Common myeloid progenitor, CD34-positive (primary cell): ENCODE data around the gene ELAVL3.
"Not testable (repeated sequence)": the region's sequence is repeated elsewhere in the genome, so short reads cannot be mapped to it uniquely, and the experiment has no call there.

ENCODE experiments used
- CTCF ChIA-PET: fragments of 350-600 bp; sonication (Branson Sonifier 250); formaldehyde crosslinking; loops from one replicate; lab custom pipeline; 2021; ENCODE audit warnings: antibody characterized with exemption; lab: Charles Lee
- POLR2A ChIA-PET: fragments of 350-600 bp; sonication (Branson Sonifier 250); formaldehyde crosslinking; loops from one replicate; lab custom pipeline; 2021; ENCODE audit warnings: antibody characterized with exemption; lab: Charles Lee
- DNase-seq, 3 donors: peaks; one replicate each; pipeline versions ENCODE4 v3.0.0 to v3.0.0-alpha.2; 2013
- H3K27ac ChIP-seq, 2 experiments: 1 replicate in 1 of 2; 2 replicates in 1 of 2; pipeline ENCODE4 v1.7.0; 2013; ENCODE audit warnings: inconsistent platforms in 2 of 2, low read length in 2 of 2, mild to moderate bottlenecking in 2 of 2, low read depth in 1 of 2, moderate library complexity in 1 of 2; ENCODE audit not compliant: severe bottlenecking in 2 of 2, insufficient read depth in 1 of 2, poor library complexity in 1 of 2
- H3K27me3 ChIP-seq, 5 experiments: replicated peaks in 2 of 5; 1 replicate in 3 of 5; 2 replicates in 2 of 5; pipeline versions ENCODE4 v1.6.1 to v1.7.0; 2013; ENCODE audit warnings: low read length in 4 of 5, mild to moderate bottlenecking in 2 of 5, moderate library complexity in 2 of 5, inconsistent platforms in 1 of 5; ENCODE audit not compliant: insufficient read depth in 5 of 5, control insufficient read depth in 4 of 5
- H3K36me3 ChIP-seq, 4 experiments: 1 replicate in 2 of 4; 2 replicates in 2 of 4; pipeline versions ENCODE4 v1.6.1 to v1.7.0; 2013; ENCODE audit warnings: low read length in 3 of 4, control low read depth in 1 of 4, mild to moderate bottlenecking in 1 of 4; ENCODE audit not compliant: control insufficient read depth in 4 of 4, insufficient read depth in 4 of 4
- H3K4me1 ChIP-seq, 4 experiments: 1 replicate in 3 of 4; 2 replicates in 1 of 4; pipeline versions ENCODE4 v1.6.1 to v1.7.1; 2013; ENCODE audit warnings: low read length in 3 of 4, mild to moderate bottlenecking in 3 of 4, control low read depth in 1 of 4, inconsistent platforms in 1 of 4, moderate library complexity in 1 of 4; ENCODE audit not compliant: control insufficient read depth in 4 of 4, insufficient read depth in 4 of 4; ENCODE audit errors: control extremely low read depth in 1 of 4
- H3K4me3 ChIP-seq, 7 experiments: 1 replicate in 4 of 7; 2 replicates in 3 of 7; pipeline versions ENCODE4 v1.5.1 to v1.7.0; 2013; ENCODE audit warnings: mild to moderate bottlenecking in 7 of 7, low read length in 6 of 7, moderate library complexity in 6 of 7, inconsistent platforms in 2 of 7, low read depth in 2 of 7, control low read depth in 1 of 7; ENCODE audit not compliant: insufficient read depth in 4 of 7, control insufficient read depth in 1 of 7; ENCODE audit errors: extremely low read depth in 1 of 7
- H3K9me3 ChIP-seq, 5 experiments: 1 replicate in 4 of 5; 2 replicates in 1 of 5; pipeline versions ENCODE4 v1.6.1 to v1.7.1; 2013; ENCODE audit warnings: low read length in 4 of 5, mild to moderate bottlenecking in 2 of 5, inconsistent platforms in 1 of 5, low read depth in 1 of 5, moderate library complexity in 1 of 5; ENCODE audit not compliant: control insufficient read depth in 4 of 5, insufficient read depth in 2 of 5; ENCODE audit errors: control extremely low read depth in 1 of 5
- WGBS: methylation state at CpG from one replicate; pipeline ENCODE4 v1.1.5; 2013; ENCODE audit not compliant: insufficient coverage; 5-methylcytosine and 5-hydroxymethylcytosine counted together

ELAVL3 gene

DNA sequence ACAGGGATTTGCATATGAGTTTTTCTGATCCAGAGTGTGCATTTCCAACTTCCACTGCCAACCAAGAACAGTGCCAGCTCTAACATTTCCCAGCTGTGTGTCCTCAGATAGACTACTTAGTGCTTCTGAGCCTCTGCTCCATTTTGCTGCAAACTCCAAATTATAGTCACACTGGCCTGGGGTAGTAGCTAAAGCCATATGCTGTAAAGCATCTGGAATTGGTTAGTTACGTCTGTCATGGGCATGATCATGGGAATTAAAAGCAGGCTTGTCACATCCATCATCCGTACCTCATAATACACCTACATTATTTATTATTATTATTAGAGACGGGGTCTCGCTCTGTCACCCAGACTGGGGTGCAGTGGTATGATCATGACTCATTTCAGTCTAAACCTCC, 7.1 kb downstream of the ELAVL3 start:
- no peak for DNase-seq
- Histone ChIP-seq H3K27me3 (peaks cover 2 to 26% (median 14%) of the 10 kb centered on the region in 5 experiments), H3K4me3 (no peak overlapping the region), H3K36me3 (no peaks in the 10 kb centered on the region), H3K27ac (no peak overlapping the region), H3K9me3 (no peaks in the 10 kb centered on the region), H3K4me1 (no peaks in the 10 kb centered on the region)
- 88% methylated on average over 2 of the region's 4 CpGs for WGBS
- ChIA-PET POLR2A (no interaction called here), CTCF (no interaction called here)

GRCh38 chr19:11468266-11468845, 12.5 kb downstream of the ELAVL3 start:
- H3K27me3 ChIP-seq, H3K4me1 ChIP-seq, H3K27ac ChIP-seq, H3K4me3 ChIP-seq, H3K9me3 ChIP-seq, DNase-seq, H3K36me3 ChIP-seq, POLR2A ChIA-PET: not testable (repeated sequence)
- 90% methylated on average over 6 of the region's 8 CpGs for WGBS
- CTCF ChIA-PET, result interaction anchor here (0.6 to 1.6 kb wide), 5 partner anchors 9 to 87 kb away, joined by 3 to 11 read pairs (median 3); no protein-coding TSS in a partner anchor

DNA sequence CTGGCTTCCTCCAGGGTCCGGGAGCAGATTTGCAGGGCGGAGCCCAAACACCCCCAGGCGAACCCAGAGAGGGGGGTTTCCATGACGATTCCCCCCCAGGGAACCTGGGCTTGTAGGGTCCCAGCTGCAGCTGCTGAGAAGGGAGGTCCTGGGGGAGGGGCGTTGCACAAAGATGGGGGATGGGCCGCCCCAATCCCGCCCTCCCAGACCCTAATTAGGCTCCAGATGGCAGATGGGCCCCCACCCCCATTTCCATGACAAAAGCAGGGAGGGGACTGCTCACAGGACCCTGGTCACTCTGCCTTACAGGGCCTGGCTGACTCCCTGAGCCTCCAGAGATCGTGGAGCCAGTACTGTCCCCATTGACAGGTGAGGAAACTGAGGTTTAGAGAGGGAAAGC, 15.2 kb downstream of the ELAVL3 start:
- ChIA-PET POLR2A (no interaction called here), CTCF (no interaction called here)
- Histone ChIP-seq H3K27me3 (peaks cover 0 to under 1% (median 0%) of the 10 kb centered on the region in 5 experiments), H3K9me3 (no peaks in the 10 kb centered on the region), H3K27ac (no peak overlapping the region), H3K36me3 (no peaks in the 10 kb centered on the region), H3K4me3 (no peak overlapping the region), H3K4me1 (no peaks in the 10 kb centered on the region)
- DNase-seq, result no peak
- 50% methylated on average over 6 of the region's 8 CpGs for WGBS

DNA sequence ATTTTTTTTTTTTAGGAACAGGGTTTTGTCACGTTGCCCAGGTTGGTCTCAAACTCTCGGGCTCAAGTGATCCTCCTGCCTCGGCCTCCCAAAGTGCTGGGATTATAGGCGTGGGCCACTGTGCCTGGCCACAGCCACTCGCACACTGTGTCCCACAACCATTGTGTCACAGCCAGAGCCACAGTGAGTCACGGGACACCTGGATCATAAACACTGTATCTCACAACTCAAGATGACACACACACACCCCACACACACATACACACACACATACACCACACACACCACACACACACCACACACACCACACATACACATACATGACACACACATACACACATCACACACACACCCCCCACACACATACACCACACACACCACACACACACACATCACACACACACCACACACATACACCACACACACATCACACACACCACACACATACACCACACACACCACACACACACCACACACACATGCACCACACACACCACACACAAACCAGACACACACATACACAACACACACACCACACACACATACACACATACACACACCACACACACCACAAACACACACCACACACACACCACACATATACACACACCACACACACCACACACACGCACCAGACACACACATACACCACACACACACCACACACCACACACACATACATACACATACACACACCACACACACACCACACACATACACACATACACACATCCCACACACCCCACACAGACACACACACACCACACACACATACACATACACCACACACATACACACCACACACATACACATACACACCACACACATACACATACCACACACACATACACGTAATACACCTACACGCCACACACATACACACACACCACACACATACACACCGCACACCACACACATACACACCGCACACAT, 16.2 kb downstream of the ELAVL3 start:
- no peaks in the 10 kb centered on the region for H3K9me3 ChIP-seq
- WGBS, result 90% methylated on average over 10 of the region's 11 CpGs
- H3K36me3 ChIP-seq, result no peaks in the 10 kb centered on the region
- peaks cover 0 to 4% (median 0%) of the 10 kb centered on the region in 5 experiments for H3K27me3 ChIP-seq
- ChIA-PET CTCF (no interaction called here), POLR2A (no interaction called here)
- DNase-seq, result peak in 1 of 3 donors; percentile 41
- H3K4me3 ChIP-seq, result no peak overlapping the region
- H3K4me1 ChIP-seq, result no peaks in the 10 kb centered on the region
- no peak overlapping the region for H3K27ac ChIP-seq

DNA sequence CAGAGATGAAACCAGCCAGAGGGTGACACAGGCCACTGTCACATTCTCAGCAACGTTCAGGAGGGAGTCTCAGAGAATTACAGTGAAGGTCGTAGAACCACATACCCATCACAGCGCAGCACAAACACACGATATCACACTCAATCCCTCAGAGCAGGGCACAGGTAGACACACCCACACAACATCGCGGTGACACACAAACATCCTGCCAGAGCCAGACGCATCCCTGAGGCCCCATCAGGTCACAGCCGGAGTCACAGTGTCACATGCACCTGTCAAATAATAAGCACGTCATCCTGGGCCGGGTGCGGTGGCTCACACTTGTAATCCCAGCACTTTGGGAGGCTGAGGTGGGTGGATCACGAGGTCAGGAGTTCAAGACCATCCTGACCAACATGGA, 17.5 kb downstream of the ELAVL3 start:
- Histone ChIP-seq H3K4me1 (no peaks in the 10 kb centered on the region), H3K4me3 (no peak overlapping the region), H3K27me3 (peaks cover 0 to 4% (median 0%) of the 10 kb centered on the region in 5 experiments), H3K36me3 (no peaks in the 10 kb centered on the region), H3K9me3 (no peaks in the 10 kb centered on the region), H3K27ac (no peak overlapping the region)
- ChIA-PET CTCF (no interaction called here), POLR2A (no interaction called here)
- no peak for DNase-seq
- WGBS, result 95% methylated on average over 9 of the region's 12 CpGs

GRCh38 chr19:11461453-11461852, 19.4 kb downstream of the ELAVL3 start:
- CTCF ChIA-PET, result no interaction called here
- Histone ChIP-seq H3K27me3 (peaks cover 0 to 4% (median 0%) of the 10 kb centered on the region in 5 experiments), H3K36me3 (no peaks in the 10 kb centered on the region), H3K9me3 (no peaks in the 10 kb centered on the region), H3K4me1 (no peaks in the 10 kb centered on the region), H3K27ac (no peak overlapping the region), H3K4me3 (no peak overlapping the region)
- DNase-seq, result no peak
- POLR2A ChIA-PET, result no interaction called here
- 60% methylated on average over 1 of the region's 2 CpGs for WGBS

DNA sequence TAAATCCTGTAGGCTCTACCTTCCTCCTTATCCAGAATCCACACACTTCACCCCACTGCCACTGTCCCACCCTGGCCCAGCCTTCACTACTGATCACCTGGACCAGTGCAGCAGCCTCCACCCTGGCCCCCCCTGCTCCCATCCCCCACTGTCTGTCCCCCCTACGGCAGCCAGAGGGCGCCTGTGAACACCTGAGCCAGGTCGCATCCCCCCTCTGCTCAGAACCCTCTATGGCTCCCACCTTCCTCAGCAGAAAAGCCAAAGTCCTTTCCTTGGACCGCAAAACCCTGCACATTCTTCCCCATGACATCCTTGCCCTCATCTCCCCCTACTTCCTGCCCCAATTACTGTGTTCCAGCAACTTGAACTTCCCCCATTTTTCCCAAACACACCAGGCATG, 20.6 kb downstream of the ELAVL3 start:
- CTCF ChIA-PET, result interaction anchor here (1.4 to 1.5 kb wide), 2 partner anchors 7 to 10 kb away, joined by 3 read pairs; no protein-coding TSS in a partner anchor
- no peaks in the 10 kb centered on the region for H3K9me3 ChIP-seq
- POLR2A ChIA-PET, result no interaction called here

More for the DNA sequence above, 20.6 kb downstream of the ELAVL3 start:
- WGBS, result 88% methylated on average over 1 of the region's 4 CpGs
- no peak overlapping the region for H3K27ac ChIP-seq
- DNase-seq, result no peak
- no peaks in the 10 kb centered on the region for H3K36me3 ChIP-seq
- H3K4me1 ChIP-seq, result no peaks in the 10 kb centered on the region
- peaks cover 0 to 4% (median 0%) of the 10 kb centered on the region in 5 experiments for H3K27me3 ChIP-seq
- no peak overlapping the region for H3K4me3 ChIP-seq
